Vagina (tissue), 2 donors: ENCODE measurements around the gene SLC24A3.

ENCODE experiments used
- CTCF ChIP-seq, 3 experiments: fragments of 450-650 bp in 2 of 3; fragments of 200-600 bp in 1 of 3; sonication (generic) in 1 of 3; IDR thresholded peaks; one replicate each; pipeline ENCODE4 v1.5.1; 2017 to 2019; ENCODE audit warnings: antibody characterized with exemption in 3 of 3, mild to moderate bottlenecking in 2 of 3, moderate library complexity in 2 of 3
- POLR2A ChIP-seq, 2 donors: fragments of 450-650 bp; IDR thresholded peaks; one replicate each; pipeline ENCODE4 v1.6.1; 2017; ENCODE audit warnings: antibody characterized with exemption in 2 of 2, mild to moderate bottlenecking in 2 of 2, moderate library complexity in 2 of 2

DNA sequence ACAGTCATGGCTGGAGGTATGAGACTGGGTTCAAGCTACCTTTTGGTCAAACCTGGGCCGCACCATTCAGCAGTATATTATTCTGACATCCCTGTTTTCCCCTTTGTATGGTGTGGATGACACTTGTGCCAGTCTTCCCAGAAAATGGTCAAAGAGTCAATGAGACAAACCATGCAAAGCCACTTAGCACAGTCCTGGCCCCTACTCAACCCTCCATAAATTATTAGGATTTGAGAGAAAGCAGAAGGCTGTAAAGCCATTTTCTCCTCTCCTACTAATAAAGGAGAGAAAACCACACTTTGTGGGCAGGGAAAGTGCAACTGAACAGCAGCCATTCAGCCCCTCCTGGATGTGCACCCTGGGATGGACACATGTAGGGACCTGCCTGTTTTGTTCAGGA, 236.2 kb downstream of the SLC24A3 start:
- TF ChIP-seq CTCF (IDR thresholded peaks at IDR 0.05) (no peak), POLR2A (IDR thresholded peaks at IDR 0.05) (no peak)
